ENCODE data around the gene CDT1. TPM values are rescaled to one million over a fixed set of nuclear protein-coding genes. Genes with fewer than 3 reads are reported as not detected.
A peak's percentile ranks its signal among the peaks of the same experiment; 100 is the strongest.

The CDT1 gene
- total and polyA plus RNA-seq, 4 donors: 3.6 to 13.9 (median 7.8) TPM

GRCh38 chr16:88851616-88852015 lies 48.0 kb downstream of the CDT1 start:
- WGBS (ENCODE audit: insufficient coverage): 94% methylated on average over 19 of the region's 19 CpGs
- no peak overlapping the region for H3K4me3 ChIP-seq (ENCODE audit: low read depth, low read length)
- peaks cover 22% of the 10 kb centered on the region for H3K4me1 ChIP-seq (ENCODE audit: control insufficient read depth, insufficient read depth, low read length)
- no peak overlapping the region for H3K27ac ChIP-seq (ENCODE audit: low read depth, low read length)
- no peaks in the 10 kb centered on the region for H3K27me3 ChIP-seq (ENCODE audit: control insufficient read depth, insufficient read depth, low read length)
- peaks cover 56% of the 10 kb centered on the region for H3K36me3 ChIP-seq (ENCODE audit: control insufficient read depth, insufficient read depth, low read length)
- H3K9me3 ChIP-seq (ENCODE audit: control insufficient read depth, insufficient read depth, low read length): no peaks in the 10 kb centered on the region
- DNase-seq (ENCODE audit: low read depth in 4 of 6, low spot score in 6 of 6): no peak

DNA sequence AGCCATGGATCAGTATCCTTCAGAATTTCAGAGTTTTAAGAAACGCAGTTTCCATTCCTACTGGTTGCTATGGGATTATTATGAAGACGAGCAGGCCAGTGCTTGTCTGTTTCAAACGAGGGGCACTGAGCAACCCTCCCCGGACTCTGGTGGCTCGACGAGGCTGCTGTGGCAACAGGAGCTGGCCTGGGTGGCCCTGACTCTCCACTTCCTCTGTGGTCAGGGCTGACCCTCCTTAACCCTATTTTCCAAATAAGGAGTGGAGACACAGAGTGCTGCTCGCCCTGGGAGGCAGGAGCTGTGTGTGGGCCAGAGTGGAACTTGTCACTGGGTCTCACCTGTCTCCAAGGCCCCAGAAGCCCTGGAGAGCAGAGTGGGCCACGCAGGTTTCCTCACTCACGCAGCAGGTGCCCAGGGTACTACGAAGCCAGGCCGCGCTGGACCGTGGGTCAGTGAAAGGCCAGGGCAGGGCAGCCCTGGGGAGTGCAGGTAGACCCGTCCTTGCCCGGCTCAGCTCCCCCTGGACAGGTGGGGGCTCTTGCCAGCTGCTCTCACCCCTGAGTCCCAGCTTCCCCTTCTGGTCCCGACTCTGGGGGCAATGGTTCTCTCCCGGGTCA lies 49.8 kb downstream of the CDT1 start:
- Histone ChIP-seq H3K36me3 (ENCODE audit: control insufficient read depth, insufficient read depth, low read length) (peaks cover 42% of the 10 kb centered on the region), H3K4me1 (ENCODE audit: control insufficient read depth, insufficient read depth, low read length) (peaks cover 32% of the 10 kb centered on the region), H3K27ac (ENCODE audit: low read depth, low read length) (no peak overlapping the region), H3K4me3 (ENCODE audit: low read depth, low read length) (no peak overlapping the region), H3K9me3 (ENCODE audit: control insufficient read depth, insufficient read depth, low read length) (no peaks in the 10 kb centered on the region), H3K27me3 (ENCODE audit: control insufficient read depth, insufficient read depth, low read length) (no peaks in the 10 kb centered on the region)
- WGBS (ENCODE audit: insufficient coverage): 82% methylated on average over 15 of the region's 17 CpGs
- DNase-seq (ENCODE audit: low read depth in 4 of 6, low spot score in 6 of 6): no peak

DNA sequence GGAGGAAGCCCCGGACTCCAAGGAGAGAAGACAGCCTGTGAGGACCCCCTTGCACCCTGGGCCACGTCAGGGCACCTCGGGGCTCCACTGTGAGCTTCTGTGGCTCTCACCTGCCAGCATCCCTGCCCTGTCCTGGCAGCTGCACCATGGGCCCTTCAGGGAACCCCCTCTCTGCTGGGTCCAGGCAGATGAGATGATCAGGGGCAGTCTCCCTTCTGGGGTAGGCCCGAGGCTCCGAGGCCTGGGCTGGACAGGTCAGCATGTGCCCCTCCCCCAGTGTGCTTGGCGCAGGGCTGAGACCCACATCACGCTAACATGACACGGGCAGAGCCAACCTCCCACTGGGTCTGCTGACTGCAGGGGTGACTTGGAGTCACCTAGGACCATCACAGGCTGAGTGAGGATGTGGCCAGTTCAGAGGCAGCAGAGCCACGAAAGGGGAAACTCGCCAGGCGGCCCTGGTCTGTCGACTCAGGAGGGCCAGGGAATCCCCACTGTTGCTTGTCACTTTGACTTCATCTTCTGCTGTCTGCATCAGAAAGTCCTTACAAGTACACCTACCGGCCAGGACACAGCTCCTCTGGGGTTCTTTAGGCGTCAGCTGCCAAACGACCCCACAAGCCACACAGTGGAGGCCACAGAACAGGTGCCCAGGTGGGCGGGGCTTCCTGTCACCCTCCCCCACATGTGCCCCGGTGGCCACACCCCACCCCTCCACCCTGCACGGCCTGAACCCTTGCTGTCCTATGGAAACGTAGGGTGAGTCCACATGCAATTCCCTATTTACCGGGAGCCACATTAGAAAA lies 50.9 kb downstream of the CDT1 start:
- Histone ChIP-seq H3K27me3 (ENCODE audit: control insufficient read depth, insufficient read depth, low read length) (no peaks in the 10 kb centered on the region), H3K36me3 (ENCODE audit: control insufficient read depth, insufficient read depth, low read length) (peaks cover 42% of the 10 kb centered on the region), H3K9me3 (ENCODE audit: control insufficient read depth, insufficient read depth, low read length) (no peaks in the 10 kb centered on the region), H3K4me3 (ENCODE audit: low read depth, low read length) (no peak overlapping the region), H3K4me1 (ENCODE audit: control insufficient read depth, insufficient read depth, low read length) (peaks cover 35% of the 10 kb centered on the region), H3K27ac (ENCODE audit: low read depth, low read length) (no peak overlapping the region)
- WGBS (ENCODE audit: insufficient coverage): 83% methylated on average over 15 of the region's 20 CpGs
- no peak for DNase-seq (ENCODE audit: low read depth in 4 of 6, low spot score in 6 of 6)

DNA sequence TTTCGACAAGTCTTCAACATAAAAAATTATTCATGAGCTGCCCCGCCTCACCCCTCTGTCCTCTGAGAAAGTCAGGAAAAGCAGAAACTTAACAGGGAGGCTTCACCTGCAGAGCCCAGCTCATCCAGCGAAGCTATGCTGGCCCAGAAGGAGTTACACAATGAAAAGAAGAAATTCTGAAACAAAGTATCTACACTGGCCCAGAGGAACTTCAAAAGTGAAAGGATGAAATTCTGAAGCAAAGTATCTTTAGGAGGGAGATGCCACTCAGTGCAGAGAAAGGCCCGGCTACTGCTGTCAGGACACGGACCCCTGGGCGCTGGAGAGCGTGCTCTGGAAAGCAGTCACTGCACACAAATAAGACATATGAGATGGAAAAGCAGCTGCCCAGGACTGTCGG lies 51.6 kb downstream of the CDT1 start:
- no peaks in the 10 kb centered on the region for H3K27me3 ChIP-seq (ENCODE audit: control insufficient read depth, insufficient read depth, low read length)
- H3K4me1 ChIP-seq (ENCODE audit: control insufficient read depth, insufficient read depth, low read length): peaks cover 35% of the 10 kb centered on the region
- no peaks in the 10 kb centered on the region for H3K9me3 ChIP-seq (ENCODE audit: control insufficient read depth, insufficient read depth, low read length)
- WGBS (ENCODE audit: insufficient coverage): no CpG with 5 or more reads among the region's 8 CpGs
- no peak overlapping the region for H3K4me3 ChIP-seq (ENCODE audit: low read depth, low read length)
- H3K27ac ChIP-seq (ENCODE audit: low read depth, low read length): no peak overlapping the region
- peaks cover 42% of the 10 kb centered on the region for H3K36me3 ChIP-seq (ENCODE audit: control insufficient read depth, insufficient read depth, low read length)
- DNase-seq (ENCODE audit: low read depth in 4 of 6, low spot score in 6 of 6): no peak

GRCh38 chr16:88855736-88856121 lies 52.1 kb downstream of the CDT1 start:
- H3K36me3 ChIP-seq (ENCODE audit: control insufficient read depth, insufficient read depth, low read length): peaks cover 42% of the 10 kb centered on the region
- H3K4me3 ChIP-seq (ENCODE audit: low read depth, low read length): peak overlapping the region; percentile 42
- H3K4me1 ChIP-seq (ENCODE audit: control insufficient read depth, insufficient read depth, low read length): peaks cover 35% of the 10 kb centered on the region
- 82% methylated on average over 13 of the region's 13 CpGs for WGBS (ENCODE audit: insufficient coverage)
- no peak for DNase-seq (ENCODE audit: low read depth in 4 of 6, low spot score in 6 of 6)
- H3K27ac ChIP-seq (ENCODE audit: low read depth, low read length): no peak overlapping the region
- H3K9me3 ChIP-seq (ENCODE audit: control insufficient read depth, insufficient read depth, low read length): no peaks in the 10 kb centered on the region
- H3K27me3 ChIP-seq (ENCODE audit: control insufficient read depth, insufficient read depth, low read length): no peaks in the 10 kb centered on the region

- Histone ChIP-seq H3K4me1 (ENCODE audit: control insufficient read depth, insufficient read depth, low read length) (peaks cover 35% of the 10 kb centered on the region), H3K36me3 (ENCODE audit: control insufficient read depth, insufficient read depth, low read length) (peaks cover 44% of the 10 kb centered on the region), H3K9me3 (ENCODE audit: control insufficient read depth, insufficient read depth, low read length) (no peaks in the 10 kb centered on the region), H3K27ac (ENCODE audit: low read depth, low read length) (no peak overlapping the region), H3K4me3 (ENCODE audit: low read depth, low read length) (peak overlapping the region; percentile 47), H3K27me3 (ENCODE audit: control insufficient read depth, insufficient read depth, low read length) (no peaks in the 10 kb centered on the region)
- DNase-seq (ENCODE audit: low read depth in 4 of 6, low spot score in 6 of 6): peak in 2 of 6 donors; percentile 3 to 27
- 11% methylated on average over 26 of the region's 53 CpGs for WGBS (ENCODE audit: insufficient coverage)
These were observed 52.7 kb downstream of the CDT1 start for GRCh38 chr16:88856122-88856827.

DNA sequence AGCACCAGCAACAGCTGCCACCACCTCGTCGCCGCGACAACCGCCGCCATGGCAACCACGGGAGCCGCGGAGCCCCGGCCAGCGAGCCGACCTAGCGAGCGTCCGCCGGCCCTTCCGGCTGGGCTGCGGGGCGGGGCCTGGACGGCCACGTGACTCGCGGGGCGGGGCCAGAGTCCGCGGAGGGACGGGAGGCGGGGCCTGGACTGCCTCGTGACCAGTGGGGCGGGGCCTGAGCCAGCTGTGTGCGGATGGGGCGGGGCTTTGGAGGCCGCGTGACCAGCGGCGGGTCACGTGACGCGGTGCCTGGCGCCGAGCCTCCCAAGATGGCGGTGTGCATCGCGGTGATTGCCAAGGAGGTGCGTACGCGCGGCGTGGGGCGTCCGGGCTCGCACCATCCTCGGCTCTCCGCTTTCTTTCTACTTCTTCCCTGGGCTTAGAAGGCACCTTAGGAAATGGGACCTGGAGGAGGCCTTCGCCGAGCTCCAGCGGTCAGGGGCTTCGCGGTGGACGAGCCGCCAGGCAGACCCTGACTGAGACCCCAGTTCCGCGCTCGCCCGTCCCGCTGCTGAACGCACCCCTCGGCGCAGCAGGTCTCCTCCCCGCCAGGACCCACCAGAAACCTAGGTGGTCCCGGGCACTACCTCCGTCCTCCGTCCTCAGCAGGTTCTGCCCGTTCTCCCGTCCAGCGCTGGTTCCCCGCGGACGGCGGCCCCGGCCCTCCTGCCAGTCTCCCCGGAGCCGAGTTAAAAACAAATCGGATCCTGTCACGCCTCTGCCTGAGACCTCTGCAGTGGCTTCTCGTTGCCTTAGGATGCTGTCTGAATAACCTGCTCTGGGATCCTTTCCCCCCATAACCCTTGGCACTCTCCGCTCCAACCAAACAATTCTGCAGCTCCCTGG lies 53.5 kb downstream of the CDT1 start, which contains the start of the genes GALNS and TRAPPC2L:
Gene GALNS, minus strand, starts transcription at position 120 of the 900 bp plus-strand sequence. Its CDS starts 70 bp downstream, at position 50.
Gene TRAPPC2L, plus strand, starts transcription at position 300 of the 900 bp plus-strand sequence. Its CDS starts 24 bp downstream, at position 324.
- Histone ChIP-seq H3K27me3 (ENCODE audit: control insufficient read depth, insufficient read depth, low read length) (no peaks in the 10 kb centered on the region), H3K9me3 (ENCODE audit: control insufficient read depth, insufficient read depth, low read length) (no peaks in the 10 kb centered on the region), H3K4me3 (ENCODE audit: low read depth, low read length) (peak within 1 kb of the TSS; percentile 97), H3K36me3 (ENCODE audit: control insufficient read depth, insufficient read depth, low read length) (peaks cover 47% of the 10 kb centered on the region), H3K27ac (ENCODE audit: low read depth, low read length) (peak within 1 kb of the TSS; percentile 57), H3K4me1 (ENCODE audit: control insufficient read depth, insufficient read depth, low read length) (peaks cover 35% of the 10 kb centered on the region)
- under 1% methylated on average over 87 of the region's 87 CpGs for WGBS (ENCODE audit: insufficient coverage)
- peak; percentile 82 to 99 (median 94) for DNase-seq (ENCODE audit: low read depth in 4 of 6, low spot score in 6 of 6)

GRCh38 chr16:88857728-88858339 lies 54.2 kb downstream of the CDT1 start:
- H3K9me3 ChIP-seq (ENCODE audit: control insufficient read depth, insufficient read depth, low read length): no peaks in the 10 kb centered on the region
- 15% methylated on average over 12 of the region's 12 CpGs for WGBS (ENCODE audit: insufficient coverage)
- peak overlapping the region; percentile 97 for H3K4me3 ChIP-seq (ENCODE audit: low read depth, low read length)
- peaks cover 35% of the 10 kb centered on the region for H3K4me1 ChIP-seq (ENCODE audit: control insufficient read depth, insufficient read depth, low read length)
- H3K27me3 ChIP-seq (ENCODE audit: control insufficient read depth, insufficient read depth, low read length): no peaks in the 10 kb centered on the region
- H3K27ac ChIP-seq (ENCODE audit: low read depth, low read length): peak overlapping the region; percentile 57
- H3K36me3 ChIP-seq (ENCODE audit: control insufficient read depth, insufficient read depth, low read length): peaks cover 54% of the 10 kb centered on the region
- peak; percentile 24 to 87 (median 46) for DNase-seq (ENCODE audit: low read depth in 4 of 6, low spot score in 6 of 6)

Measured in spinal cord (tissue), 10 donors.